ENCODE results near the gene SLIT3.

Gene SLIT3

GRCh38 chr5:168670881-168671575 is 629.9 kb downstream of the SLIT3 start:
- ChIA-PET CTCF (interaction anchor here (1.1 kb wide), 1 partner anchor 910 kb away, joined by 3 read pairs; no protein-coding TSS in a partner anchor), POLR2A (no interaction called here)
- H3K36me3 ChIP-seq (ENCODE audit: control insufficient read depth in 2 of 2, insufficient read depth in 1 of 2, low read length in 2 of 2), result no peaks in the 10 kb centered on the region
- no peak overlapping the region for H3K4me3 ChIP-seq (ENCODE audit: low read depth, low read length)
- no peak overlapping the region for H3K27ac ChIP-seq (ENCODE audit: extremely low read depth, low read depth, low read length)
- no peaks in the 10 kb centered on the region for H3K4me1 ChIP-seq (ENCODE audit: control insufficient read depth, insufficient read depth, low read length)
- no peaks in the 10 kb centered on the region for H3K9me3 ChIP-seq (ENCODE audit: control insufficient read depth, insufficient read depth, low read depth, low read length)
- no peak for TF ChIP-seq ZNF701 (tag by site-specific recombination; IDR thresholded peaks at IDR 0.05)
- TF ChIP-seq ZNF354C (tag by site-specific recombination; IDR thresholded peaks at IDR 0.05; ENCODE audit: borderline replicate concordance, low read depth), result no peak
- no peak for TF ChIP-seq ZFP37 (tag by site-specific recombination; IDR thresholded peaks at IDR 0.05)

- H3K4me3 ChIP-seq (ENCODE audit: low read depth, low read length), result no peak overlapping the region
- no peak for TF ChIP-seq ZNF335 (tag by site-specific recombination; conservative IDR thresholded peaks at IDR 0.05)
- no peak for TF ChIP-seq ZNF175 (tag by site-specific recombination; IDR thresholded peaks at IDR 0.05)
- TF ChIP-seq PRDM1 (tag by site-specific recombination; IDR thresholded peaks at IDR 0.05), result no peak
- no peak for TF ChIP-seq ZNF624 (tag by site-specific recombination; IDR thresholded peaks at IDR 0.05)
- H3K36me3 ChIP-seq (ENCODE audit: control insufficient read depth in 2 of 2, insufficient read depth in 1 of 2, low read length in 2 of 2), result no peaks in the 10 kb centered on the region
- ChIA-PET POLR2A (no interaction called here), CTCF (interaction anchor here (2.1 kb wide), 1 partner anchor 10 kb away, joined by 7 read pairs; no protein-coding TSS in a partner anchor)
- H3K27ac ChIP-seq (ENCODE audit: extremely low read depth, low read depth, low read length), result no peak overlapping the region
- no peaks in the 10 kb centered on the region for H3K4me1 ChIP-seq (ENCODE audit: control insufficient read depth, insufficient read depth, low read length)
- H3K9me3 ChIP-seq (ENCODE audit: control insufficient read depth, insufficient read depth, low read depth, low read length), result no peaks in the 10 kb centered on the region
Measured at GRCh38 chr5:168669668-168670378, 631.1 kb downstream of the SLIT3 start.

GRCh38 chr5:168669156-168669555 is 631.8 kb downstream of the SLIT3 start:
- H3K4me3 ChIP-seq (ENCODE audit: low read depth, low read length), result no peak overlapping the region
- H3K4me1 ChIP-seq (ENCODE audit: control insufficient read depth, insufficient read depth, low read length), result no peaks in the 10 kb centered on the region
- H3K9me3 ChIP-seq (ENCODE audit: control insufficient read depth, insufficient read depth, low read depth, low read length), result no peaks in the 10 kb centered on the region
- no peak overlapping the region for H3K27ac ChIP-seq (ENCODE audit: extremely low read depth, low read depth, low read length)
- ChIA-PET POLR2A (no interaction called here), CTCF (interaction anchor here (0.6 to 2.1 kb wide), 2 partner anchors 11 to 398 kb away, joined by 3 to 7 read pairs; no protein-coding TSS in a partner anchor)
- TF ChIP-seq ZNF133 (tag by site-specific recombination; IDR thresholded peaks at IDR 0.05) (no peak), ZNF155 (tag by site-specific recombination; IDR thresholded peaks at IDR 0.05) (no peak), ZFP69B (tag by site-specific recombination; IDR thresholded peaks at IDR 0.05) (no peak), ZBTB21 (tag by site-specific recombination; IDR thresholded peaks at IDR 0.05) (no peak), ZNF560 (tag by site-specific recombination; IDR thresholded peaks at IDR 0.05; ENCODE audit: borderline replicate concordance) (no peak), ZNF585B (tag by site-specific recombination; IDR thresholded peaks at IDR 0.05) (no peak), ZNF174 (tag by site-specific recombination; IDR thresholded peaks at IDR 0.05) (no peak), YY1 (tag by site-specific recombination; IDR thresholded peaks at IDR 0.05) (no peak), HOXD13 (CRISPR knock-in tag; IDR thresholded peaks at IDR 0.05; ENCODE audit: borderline replicate concordance) (no peak), ZNF311 (tag by site-specific recombination; IDR thresholded peaks at IDR 0.05; ENCODE audit: borderline replicate concordance) (no peak), ZSCAN5A (tag by site-specific recombination; IDR thresholded peaks at IDR 0.05) (no peak), ZNF280D (tag by site-specific recombination; IDR thresholded peaks at IDR 0.05) (no peak), TCF7L2 (IDR thresholded peaks at IDR 0.05; ENCODE audit: borderline replicate concordance, low read depth, low read length) (no peak), ZNF24 (tag by site-specific recombination; IDR thresholded peaks at IDR 0.05) (no peak), ZNF830 (tag by site-specific recombination; IDR thresholded peaks at IDR 0.05; ENCODE audit: low read depth) (no peak), ZNF707 (tag by site-specific recombination; IDR thresholded peaks at IDR 0.05) (no peak), BCL11A (tag by site-specific recombination; IDR thresholded peaks at IDR 0.05; ENCODE audit: low read depth) (no peak), SP7 (tag by site-specific recombination; IDR thresholded peaks at IDR 0.05) (no peak)
- no peaks in the 10 kb centered on the region for H3K36me3 ChIP-seq (ENCODE audit: control insufficient read depth in 2 of 2, insufficient read depth in 1 of 2, low read length in 2 of 2)
